Stimulated activated naive CD4-positive, alpha-beta T cell (primary cell): Measurements from ENCODE around the gene KLRF1.
A peak's percentile ranks its signal among the peaks of the same experiment; 100 is the strongest.
"Not testable (repeated sequence)": the region's sequence is repeated elsewhere in the genome, so short reads cannot be mapped to it uniquely, and the experiment has no call there.

ENCODE experiments used
- DNase-seq, 6 experiments: peaks; one replicate each; lab custom pipeline; 2025; lab: John Stamatoyannopoulos, UW

The KLRF1 gene

GRCh38 chr12:9869307-9870161 lies 42.3 kb downstream of the KLRF1 start, which contains the start of gene CLEC2B:
Gene CLEC2B, minus strand, starts transcription at chr12:9869354.
- DNase-seq, result peak in 3 of 6 experiments; percentile 62 to 78 (median 70)

DNA sequence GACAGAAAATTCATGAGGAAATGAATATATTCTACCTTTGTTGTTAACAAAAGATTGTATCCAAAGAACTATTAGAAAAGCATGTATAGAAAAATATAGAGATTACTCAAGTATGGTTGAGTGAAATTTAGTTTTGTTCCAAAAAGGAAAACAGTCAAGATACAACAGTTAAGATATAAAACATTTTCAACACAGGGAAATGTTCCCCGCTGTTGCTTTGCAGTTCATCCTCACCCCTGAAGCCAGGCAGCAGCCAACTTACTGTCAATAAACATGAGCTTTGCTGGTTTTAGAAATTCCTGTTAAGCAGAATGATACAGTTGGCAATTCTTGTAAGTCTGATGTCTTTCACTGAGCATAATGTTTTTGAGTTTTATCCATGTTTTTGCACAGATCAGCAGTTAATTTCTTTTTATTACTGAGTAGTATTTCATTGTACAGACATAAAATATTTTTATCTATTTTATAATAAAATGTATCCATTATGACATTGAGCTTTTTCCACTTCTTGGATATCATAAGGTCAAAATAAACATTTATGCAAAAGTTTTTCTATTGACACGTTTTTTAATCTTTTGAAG lies 43.1 kb downstream of the KLRF1 start:
- DNase-seq, result peak in 2 of 6 experiments; percentile 18 to 21

DNA sequence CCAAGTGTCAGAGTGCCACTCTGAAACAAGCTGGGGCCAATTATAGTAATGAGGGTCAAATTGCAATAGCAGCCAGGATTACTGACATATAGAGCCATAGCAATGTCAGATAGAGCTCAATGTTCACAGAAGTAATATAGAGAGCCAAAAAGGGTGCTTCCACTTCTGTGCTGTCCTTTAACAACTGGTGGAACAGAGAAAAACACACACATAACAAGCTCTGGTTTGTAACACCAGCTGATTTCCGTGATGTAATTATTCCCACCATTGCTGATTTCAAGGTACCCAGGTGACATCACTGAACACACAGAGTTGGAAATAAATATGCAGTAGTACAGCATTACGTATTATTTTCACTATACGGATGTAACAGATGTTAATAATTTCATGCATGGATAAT lies 44.9 kb downstream of the KLRF1 start:
- no peak for DNase-seq

DNA sequence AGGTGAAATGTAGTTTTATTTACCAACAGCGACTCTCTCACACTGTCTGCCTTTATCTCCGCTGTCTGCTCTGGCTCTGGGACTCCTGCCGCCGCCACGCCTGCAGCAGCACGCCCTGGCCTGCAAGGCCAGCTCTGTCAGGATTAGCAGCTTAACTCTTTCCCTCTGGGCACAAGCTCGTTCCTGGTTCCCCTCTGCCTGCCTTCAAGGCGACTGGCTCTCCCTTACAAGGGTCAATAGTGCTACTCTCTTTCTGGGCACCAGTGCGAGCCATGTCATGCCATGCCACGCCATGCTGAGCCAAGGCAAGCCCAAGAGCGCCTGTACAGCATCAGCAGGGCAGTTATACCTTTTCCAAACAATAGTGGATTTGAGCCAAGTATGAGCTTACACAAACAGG lies 45.5 kb downstream of the KLRF1 start:
- no peak for DNase-seq

DNA sequence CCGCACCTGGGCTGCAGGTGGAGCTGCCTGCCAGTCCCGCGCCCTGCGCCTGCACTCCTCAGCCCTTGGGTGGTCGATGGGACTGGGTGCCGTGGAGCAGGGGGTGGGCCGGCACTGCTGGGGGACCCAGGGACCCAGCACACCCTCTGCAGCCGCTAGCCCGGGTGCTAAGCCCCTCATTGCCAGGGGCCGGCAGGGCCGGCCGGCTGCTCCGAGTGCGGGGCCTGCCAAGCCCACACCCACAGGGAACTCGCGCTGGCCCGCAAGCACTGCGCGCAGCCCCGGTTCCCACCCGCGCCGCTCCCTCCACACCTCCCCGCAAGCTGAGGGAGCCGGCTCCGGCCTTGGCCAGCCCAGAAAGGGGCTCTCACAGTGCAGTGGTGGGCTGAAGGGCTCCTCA lies 48.8 kb downstream of the KLRF1 start:
- DNase-seq, result not testable (repeated sequence)

- no peak for DNase-seq
These were observed 53.3 kb downstream of the KLRF1 start for GRCh38 chr12:9880532-9881078.

- no peak for DNase-seq
These were observed 54.0 kb downstream of the KLRF1 start, which contains the start of gene KLRF2 for GRCh38 chr12:9881246-9881645. Gene KLRF2, plus strand, starts transcription at chr12:9881489. Its CDS starts 107 bp downstream, at chr12:9881596.

- no peak for DNase-seq
These were observed 54.7 kb downstream of the KLRF1 start for GRCh38 chr12:9881988-9882387.

DNA sequence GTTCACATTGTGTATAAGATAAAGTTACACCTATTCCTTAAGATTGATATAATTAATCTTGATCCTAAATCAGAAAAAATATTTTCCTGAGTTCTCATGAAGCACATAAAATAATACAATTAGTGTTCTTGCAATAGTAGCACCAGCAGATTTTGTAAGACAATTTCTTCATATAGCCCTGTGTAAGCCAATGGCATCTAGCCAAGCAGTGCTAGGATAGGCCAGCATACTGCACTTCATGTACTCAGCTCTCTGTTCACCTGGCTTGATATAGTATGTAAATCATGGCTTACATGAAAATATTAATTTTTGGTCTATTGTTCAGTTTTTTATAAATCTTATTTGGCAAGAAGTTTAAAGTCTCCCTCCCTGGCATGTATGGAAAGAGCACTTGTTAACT lies 55.9 kb downstream of the KLRF1 start:
- DNase-seq, result no peak

DNA sequence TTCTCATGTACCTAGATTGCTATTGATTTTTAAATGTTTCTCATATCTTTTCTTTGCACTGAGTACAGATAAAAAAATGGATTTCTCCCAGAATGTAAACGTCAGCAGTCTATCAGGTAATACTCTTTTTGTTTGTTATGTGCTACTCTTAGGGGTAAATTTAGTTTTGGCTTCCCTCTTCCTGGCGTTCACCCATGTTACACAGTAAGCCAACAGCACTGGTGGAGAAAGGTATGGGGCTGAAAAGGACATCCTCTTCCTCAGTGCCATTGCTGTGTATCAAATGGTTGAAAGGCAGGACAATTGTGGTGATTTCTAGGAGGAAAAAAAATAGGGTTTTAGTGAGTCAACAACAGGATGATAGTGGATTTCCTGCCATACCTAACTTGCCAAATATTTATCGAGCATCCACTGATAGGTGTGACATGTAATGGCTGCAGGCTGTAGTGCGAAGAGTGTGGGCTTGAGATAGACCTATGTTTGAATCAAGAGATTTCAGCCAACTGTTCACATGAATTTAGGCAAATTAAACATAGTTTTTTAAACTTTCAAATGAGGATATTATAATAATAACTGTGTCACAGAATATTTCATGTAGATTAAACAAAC lies 61.5 kb downstream of the KLRF1 start:
- no peak for DNase-seq
